Inflammatory macrophage treated with lipopolysaccharide for 1 hour (primary cell): ENCODE data around the gene AUP1.
A peak's percentile ranks its signal among the peaks of the same experiment; 100 is the strongest.
"Not testable (repeated sequence)": the region's sequence is repeated elsewhere in the genome, so short reads cannot be mapped to it uniquely, and the experiment has no call there.

Experiments used
- DNase-seq, 2 donors: peaks; one replicate each; pipeline ENCODE4 v3.0.0-alpha.2; 2020 to 2022

AUP1 gene, protein sequence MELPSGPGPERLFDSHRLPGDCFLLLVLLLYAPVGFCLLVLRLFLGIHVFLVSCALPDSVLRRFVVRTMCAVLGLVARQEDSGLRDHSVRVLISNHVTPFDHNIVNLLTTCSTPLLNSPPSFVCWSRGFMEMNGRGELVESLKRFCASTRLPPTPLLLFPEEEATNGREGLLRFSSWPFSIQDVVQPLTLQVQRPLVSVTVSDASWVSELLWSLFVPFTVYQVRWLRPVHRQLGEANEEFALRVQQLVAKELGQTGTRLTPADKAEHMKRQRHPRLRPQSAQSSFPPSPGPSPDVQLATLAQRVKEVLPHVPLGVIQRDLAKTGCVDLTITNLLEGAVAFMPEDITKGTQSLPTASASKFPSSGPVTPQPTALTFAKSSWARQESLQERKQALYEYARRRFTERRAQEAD

DNA sequence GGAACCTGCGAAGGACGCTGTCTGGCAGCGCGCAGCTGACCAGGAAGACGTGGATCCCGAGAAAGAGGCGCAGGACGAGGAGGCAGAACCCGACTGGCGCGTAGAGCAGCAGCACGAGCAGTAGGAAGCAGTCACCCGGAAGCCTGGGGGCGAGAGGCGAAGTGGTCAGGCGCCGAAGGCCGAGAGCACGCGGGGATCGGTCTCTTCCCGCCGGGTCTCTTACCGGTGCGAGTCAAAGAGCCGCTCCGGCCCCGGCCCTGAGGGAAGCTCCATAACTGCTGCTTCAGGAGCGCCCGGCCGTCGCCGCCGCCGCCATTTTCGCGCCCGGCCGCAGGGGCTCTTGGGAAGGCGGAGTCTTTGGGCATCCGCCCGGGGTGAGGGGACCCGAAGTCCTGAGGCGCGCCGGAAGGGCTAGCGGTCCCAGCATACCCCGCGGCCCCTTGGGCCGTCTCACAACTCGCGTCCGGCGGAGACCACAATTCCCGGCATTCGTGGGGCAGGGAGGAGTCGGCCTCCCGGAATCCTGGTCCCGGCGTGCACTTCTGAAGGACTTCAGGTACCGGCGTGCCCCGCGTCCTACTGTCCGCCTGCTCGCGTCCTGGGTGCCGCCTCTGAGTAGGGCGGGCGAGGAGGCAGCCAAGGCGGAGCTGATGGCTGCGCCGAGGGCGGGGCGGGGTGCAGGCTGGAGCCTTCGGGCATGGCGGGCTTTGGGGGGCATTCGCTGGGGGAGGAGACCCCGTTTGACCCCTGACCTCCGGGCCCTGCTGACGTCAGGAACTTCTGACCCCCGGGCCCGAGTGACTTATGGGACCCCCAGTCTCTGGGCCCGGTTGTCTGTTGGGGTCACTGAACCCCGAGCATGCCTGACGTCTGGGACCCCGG, at the start of gene AUP1, which contains the start of gene HTRA2:
Gene AUP1 (minus strand): TSS at position 350 of the 882 bp plus-strand sequence. CDS start 77 bp downstream, at position 273.
Gene HTRA2 (plus strand): TSS at position 577 of the 882 bp plus-strand sequence. CDS start 74 bp downstream, at position 651.
- DNase-seq, result peak; percentile 98 to 100

DNA sequence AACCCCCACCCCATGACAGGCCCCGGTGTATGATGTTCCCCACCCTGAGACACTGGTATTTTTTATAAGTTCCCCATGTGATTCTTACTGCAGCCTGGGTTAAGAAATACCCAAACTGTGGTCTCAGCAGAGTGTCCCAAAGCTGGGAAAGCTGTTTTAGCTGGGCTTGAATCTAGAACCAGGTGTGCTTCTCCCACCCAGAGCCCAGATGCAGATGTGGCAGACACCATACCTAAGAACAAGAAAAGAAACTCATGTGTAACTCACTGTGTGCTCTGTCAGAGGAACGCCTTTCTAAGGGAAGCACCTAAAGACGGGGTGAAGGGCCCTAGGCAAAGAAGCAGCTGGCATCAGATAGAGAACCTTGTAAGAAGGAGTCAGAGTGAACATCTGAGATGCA, 48.9 kb upstream of the AUP1 start:
- no peak for DNase-seq

DNA sequence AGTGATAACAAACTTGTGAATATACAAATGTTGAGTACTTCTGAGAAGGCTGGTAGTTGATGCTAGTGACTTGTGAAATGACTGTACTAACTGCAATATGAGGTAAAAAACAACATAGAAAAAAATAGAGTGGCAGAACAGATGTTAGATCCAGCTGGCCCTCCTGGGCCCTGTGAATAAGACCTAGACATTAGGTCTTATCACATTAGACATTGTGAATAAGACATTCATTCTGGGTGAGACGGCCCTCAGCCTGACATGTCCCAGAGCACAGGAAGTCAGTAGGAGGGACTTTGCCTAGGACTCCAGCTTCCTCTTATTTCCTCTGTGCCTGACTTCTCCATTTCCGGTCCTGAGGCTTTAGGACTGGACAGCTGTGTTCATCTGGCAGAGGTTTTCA, 47.9 kb upstream of the AUP1 start:
- DNase-seq, result peak; percentile 71 to 85

DNA sequence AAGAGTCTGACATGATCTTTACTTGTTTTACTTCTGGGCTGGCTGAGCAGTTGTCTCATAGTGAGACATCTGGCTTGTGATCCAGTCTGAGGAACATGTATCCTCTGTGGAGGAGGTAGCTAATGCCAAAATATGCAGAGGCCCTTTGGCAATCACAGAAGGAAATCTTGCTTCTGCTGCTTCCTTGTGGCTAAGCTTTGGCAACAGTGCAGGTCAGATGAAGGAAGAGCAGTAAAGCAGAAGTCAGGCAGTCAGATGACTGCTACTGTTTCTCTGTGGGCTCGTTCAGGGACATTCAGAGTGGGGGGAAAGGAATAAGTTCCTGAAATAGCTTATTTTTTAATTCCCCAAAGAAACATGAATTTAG, 47.3 kb upstream of the AUP1 start:
- DNase-seq, result peak; percentile 80 to 98

DNA sequence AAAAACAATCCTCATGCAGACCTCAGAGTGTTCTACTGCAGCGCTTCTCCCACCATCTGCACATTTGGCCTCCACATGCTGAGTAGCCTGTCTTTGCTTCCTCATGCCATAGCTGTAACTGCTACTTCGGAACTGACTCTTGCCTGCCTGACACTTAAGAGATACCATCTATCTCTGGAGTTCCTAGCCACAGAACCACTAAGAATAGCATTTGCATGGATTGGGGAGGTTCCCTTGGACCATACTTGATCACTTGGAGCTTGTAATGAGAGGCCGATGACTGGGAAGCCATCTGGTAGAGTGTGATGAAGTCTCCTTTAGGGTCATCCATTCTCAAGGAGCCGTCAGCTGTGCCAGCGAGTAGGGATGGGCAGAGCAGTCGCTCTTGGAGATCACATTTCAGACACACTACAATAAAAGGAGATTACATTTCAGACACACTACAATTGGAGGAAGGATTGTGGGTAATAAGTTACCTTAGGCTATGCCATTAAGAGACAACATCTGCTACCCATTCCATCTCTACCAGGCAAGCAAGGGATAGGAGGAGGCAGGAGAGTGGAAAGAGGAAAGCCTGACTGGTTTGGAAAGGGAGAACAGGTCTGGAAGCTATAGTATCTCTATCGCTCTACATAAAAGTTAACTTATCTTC, 46.8 kb upstream of the AUP1 start:
- DNase-seq, result no peak

DNA sequence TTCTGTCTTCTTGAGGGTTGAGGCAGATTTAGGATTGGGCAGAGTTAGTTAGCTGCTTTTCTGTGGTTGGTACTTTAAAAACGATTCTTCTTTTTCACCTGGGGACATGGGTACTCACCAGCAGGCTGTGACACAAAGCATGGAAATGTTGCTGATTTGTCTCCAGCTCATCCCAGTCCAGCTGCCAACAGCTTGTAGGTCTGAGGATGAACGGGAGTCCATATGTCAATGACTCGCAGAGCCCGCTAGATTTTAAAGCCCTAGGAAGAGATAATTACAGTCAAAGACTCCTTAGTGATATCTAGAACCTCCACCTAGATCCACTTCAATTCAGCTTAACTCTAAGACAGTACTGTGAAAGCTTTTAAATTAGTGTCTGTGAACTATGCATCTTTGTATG, 45.8 kb upstream of the AUP1 start:
- no peak for DNase-seq

DNA sequence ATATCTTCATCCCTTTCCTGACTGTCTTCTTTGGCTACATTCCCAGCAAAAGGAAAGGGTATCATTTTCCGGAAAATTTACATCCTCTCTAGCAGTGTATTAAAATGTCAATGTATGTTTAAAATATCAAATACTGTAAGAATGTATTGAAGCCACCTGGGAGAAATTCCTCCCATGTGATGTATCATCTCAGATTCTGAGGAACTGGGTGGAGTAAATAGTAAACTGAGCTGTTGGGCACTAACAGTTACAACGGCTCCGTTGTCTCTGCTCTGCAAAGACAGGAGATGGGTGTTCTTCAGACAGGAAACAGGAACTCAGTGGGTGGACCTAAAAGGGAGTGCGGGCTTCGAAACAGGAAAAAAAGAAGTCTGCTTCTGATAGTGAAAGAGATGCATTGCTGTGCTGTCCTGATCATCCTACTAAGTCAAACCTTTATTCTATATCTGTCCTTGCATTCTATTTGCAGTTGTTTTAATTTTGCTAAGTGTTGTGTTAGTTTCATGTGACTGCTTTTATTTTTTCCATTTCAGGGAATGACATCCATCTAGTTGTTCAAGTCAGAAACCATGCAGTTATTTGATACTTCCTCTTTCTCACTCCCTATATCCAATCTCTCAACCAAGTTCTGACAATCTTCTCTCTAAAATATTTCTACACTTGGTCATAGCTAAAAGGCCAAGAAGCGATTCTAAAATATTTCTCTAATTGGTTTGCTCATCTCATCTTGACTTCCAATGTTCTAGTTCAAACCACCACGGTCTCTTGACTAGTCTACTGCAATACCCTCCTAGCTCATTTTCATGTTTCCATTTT, 44.4 kb upstream of the AUP1 start:
- DNase-seq, result peak; percentile 68 to 73

DNA sequence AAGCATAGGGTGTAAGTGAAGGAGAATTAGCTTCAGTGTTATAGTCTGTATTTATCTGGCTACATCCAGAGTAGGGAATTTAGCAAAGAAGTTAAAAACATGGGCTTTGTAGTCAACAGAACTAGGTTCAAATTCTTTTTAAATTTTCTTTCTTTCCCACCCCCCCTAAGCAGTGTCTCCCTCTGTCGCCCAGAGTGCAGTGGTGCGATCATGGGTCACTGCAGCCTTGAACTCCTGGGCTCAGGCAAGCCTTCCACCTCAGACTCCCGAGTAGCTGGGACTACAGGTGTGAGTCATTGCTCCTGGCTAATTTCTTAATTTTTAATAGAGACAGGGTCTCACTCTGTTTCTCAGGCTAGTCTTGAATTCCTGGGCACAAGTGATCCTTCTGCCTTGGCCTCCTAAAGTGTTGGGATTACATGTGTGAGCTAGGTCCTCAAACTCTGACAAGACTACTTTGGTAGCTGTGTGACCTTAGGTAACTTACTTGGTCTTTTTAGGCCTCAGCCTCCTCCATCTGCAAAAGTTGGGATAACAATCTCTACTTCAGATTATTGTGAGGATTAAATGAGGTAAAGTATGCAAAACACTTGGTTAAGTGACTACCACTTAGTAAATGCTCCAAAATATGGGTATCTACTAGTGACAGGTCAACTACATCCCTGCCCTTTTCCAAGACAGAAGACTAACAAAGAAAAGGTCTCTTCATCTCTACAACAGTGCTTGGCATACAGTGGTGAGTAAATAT, 42.8 kb upstream of the AUP1 start:
- no peak for DNase-seq

DNA sequence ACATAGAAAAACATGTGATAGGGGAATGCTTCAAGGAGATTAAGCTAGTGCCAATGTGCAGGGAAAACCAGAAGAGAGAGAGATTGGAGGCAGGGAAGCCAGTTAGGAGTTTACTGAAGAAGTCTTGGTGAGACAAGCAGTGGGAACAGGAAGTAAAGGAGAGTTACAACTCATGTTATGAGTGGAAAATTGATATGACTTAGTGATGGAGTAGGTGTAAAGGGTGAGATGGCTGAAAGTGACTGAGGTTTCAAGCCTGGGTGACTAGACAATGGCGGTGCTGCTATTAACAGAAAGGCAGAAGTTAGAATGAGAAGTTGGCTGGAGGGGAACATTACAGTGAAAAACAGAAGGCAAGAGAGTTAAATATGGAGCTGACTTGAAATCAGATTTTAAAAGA, 41.6 kb upstream of the AUP1 start:
- peak; percentile 51 to 65 for DNase-seq

DNA sequence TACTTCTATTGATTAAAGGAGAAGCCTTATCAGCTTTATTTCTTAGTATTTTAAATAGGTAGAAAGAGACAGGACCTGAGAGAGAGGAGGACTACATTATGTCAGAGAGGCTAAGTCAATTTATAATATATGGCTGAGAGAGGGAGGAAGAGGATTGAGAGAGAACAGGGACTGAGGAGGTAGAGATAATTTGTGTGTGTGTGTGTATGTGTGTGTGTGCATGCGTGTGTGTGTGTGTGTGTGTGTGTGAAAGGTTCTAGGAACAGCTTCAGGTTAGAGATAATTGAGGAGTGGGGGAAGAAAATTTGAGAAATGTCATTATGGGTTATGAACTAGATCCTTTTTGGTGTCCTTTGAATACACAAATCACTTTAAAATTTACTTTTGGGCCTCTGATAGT, 40.2 kb upstream of the AUP1 start:
- no peak for DNase-seq

DNA sequence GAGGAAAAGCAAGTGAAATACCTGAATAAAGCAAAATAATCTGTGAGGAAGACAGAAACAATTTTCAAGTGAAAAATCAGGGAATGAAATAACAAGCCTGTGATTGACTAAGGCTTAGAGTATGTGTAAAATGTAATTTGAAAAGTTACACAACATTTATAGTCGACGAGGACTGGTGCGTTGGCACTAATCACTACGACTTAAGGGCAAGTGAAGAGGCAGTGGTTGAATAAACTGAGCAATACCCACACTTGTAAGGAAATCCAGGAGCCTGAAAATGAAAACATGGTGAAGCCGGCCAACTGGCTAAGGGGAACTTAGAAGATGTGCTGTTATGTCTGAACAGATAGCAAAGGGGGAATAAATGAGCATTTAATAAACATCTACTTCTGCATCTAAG, 38.4 kb upstream of the AUP1 start:
- DNase-seq, result no peak

DNA sequence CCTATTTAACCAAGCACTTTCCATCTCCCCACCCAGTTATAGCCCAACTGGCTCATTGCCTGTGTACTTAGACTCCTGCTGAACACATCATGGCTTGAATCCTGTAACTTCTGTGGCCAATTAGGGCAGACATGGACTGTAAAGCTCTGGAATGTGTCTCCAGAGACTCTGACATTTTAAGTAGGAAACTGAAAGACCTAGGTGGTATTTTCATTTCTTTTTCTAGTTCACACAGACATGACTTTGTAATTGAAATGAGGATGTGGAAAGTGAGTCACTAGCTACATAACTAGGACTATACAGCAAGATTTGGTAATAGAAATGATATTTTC, 37.2 kb upstream of the AUP1 start:
- peak; percentile 59 to 61 for DNase-seq

DNA sequence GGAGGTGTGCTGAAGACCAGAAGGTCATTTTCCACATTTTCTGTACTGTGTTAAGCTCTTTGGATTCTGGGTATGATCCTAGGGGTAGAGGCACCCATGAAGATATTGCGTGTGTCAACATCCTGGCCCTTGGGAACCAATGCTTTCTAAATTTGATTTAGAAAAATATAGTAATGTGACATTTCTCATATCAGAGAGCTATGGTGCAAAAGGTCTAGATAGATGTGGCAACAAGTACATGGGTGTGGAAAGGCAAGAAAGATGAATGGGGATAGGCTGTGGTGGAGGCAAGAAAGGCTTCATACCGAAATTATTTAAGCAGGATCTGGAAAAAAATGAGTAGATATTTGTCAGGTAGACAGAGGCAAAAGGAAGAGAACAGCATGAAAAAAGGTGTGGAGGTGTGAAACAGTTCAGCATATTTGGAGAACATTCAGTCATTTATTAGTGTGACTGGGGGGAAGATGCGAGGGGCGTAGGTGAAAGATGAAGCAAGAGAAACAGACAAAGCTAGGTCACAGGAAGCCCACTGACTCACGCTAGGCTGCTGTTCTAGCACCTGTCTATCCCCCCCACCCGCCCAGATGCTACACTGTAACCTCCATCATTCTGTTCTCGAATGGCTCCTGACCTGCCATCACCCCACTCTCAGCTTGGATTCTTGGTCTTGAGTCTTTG, 36.7 kb upstream of the AUP1 start:
- no peak for DNase-seq

DNA sequence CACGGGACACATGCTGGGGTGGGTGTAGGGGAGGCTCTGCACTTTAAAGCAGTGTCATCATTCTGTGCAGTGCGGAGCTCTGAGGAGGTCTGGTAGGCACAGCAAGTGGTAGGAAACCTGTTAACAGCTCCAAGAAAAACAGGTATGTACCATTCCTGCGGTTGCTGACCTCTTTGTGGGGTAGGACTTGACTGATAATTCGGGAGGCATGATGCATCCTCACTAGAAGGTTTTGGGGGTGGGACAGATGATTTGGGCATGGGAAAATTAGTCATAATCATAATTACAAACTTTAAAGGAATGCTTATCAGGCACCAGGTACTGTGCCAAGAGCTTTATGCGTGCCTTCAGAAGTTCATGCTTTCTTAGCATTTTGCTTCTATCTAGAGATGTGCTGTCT, 34.7 kb upstream of the AUP1 start:
- no peak for DNase-seq

DNA sequence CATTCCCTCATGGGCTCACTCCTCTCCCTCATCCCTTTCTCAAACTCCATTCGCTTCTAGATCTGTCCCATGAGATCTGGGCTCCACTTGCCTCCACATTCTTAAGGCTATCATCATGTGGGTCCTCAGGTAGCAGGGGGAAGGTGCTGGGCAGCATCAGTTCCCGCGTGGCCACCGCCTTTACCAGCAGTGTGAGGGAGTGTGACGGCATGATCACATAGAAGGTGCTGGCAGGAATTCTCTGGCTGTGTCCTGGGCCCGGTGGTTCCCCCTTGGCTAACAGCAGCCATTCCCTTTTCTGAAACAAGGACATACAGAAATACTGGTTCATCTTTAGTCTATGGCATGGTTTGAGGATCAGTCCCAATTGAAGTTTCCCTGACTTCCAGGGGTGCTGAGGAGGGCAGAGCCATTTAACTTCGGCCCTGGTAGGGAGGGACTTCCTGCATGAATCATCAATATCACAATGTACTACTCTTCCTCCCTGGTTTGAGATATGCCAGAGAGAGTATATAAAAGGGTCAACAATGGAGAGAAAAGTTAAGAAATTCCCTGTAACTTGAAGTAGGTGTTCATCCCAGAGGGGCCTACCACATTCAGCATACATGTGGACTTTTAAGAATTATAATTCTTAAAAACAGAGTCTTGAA, 32.7 kb upstream of the AUP1 start:
- DNase-seq, result no peak

DNA sequence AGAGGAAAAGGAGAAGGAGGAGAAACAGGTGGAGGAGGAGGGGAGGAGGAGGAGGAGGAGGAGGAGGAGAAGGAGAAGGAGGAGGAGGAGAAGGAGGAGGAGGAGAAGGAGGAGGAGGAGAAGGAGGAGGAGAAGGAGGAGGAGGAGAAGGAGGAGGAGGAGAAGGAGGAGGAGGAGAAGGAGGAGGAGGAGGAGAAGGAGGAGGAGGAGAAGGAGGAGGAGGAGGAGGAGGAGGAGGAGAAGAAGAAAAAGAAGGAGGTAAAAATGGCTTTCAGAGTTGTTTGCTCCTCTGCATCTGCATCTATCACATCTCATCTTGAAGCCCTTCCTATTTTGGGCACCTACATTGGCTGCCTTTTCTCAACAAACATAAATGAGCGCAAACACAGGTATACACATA, 31.5 kb upstream of the AUP1 start:
- not testable (repeated sequence) for DNase-seq

DNA sequence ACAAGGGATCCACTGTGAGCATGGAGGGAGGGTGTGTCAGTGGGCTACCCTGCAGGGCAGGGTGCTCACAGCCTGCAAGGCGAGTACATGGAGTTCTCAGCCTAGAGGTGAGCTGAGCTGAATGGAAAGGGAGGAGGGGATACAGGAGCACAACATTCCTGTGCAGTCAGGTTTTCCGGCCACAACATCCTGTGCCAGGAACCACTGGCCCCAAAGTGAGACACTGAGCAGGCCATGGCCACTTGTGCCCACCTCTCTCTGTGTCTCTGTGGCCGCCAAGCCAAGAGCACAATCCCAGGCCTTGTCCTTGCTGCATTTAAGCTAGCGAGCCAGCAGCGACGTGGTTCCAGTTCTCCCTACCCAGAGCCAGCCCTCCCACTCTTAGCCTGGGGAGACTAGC, 31.1 kb upstream of the AUP1 start:
- DNase-seq, result no peak

DNA sequence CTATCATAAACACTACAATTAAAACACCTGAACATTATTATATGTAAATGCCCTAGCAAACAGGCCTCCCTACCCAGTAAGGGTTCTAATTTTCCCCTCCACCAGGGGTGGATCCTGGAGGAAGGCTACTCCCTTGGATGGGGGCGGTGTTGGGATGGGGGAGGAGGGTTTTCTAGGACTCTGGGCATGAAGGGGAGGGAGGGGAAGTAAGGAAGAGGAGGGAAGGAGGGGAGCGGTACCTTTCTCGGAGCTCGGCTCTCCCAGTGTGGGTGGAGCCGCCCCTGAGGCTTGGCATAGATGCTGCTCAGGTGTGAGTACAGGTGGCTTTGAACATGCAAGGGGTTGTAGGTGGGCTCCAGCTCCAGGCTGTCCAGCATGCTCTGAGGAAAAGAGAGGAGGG, 30.4 kb upstream of the AUP1 start:
- DNase-seq, result no peak

DNA sequence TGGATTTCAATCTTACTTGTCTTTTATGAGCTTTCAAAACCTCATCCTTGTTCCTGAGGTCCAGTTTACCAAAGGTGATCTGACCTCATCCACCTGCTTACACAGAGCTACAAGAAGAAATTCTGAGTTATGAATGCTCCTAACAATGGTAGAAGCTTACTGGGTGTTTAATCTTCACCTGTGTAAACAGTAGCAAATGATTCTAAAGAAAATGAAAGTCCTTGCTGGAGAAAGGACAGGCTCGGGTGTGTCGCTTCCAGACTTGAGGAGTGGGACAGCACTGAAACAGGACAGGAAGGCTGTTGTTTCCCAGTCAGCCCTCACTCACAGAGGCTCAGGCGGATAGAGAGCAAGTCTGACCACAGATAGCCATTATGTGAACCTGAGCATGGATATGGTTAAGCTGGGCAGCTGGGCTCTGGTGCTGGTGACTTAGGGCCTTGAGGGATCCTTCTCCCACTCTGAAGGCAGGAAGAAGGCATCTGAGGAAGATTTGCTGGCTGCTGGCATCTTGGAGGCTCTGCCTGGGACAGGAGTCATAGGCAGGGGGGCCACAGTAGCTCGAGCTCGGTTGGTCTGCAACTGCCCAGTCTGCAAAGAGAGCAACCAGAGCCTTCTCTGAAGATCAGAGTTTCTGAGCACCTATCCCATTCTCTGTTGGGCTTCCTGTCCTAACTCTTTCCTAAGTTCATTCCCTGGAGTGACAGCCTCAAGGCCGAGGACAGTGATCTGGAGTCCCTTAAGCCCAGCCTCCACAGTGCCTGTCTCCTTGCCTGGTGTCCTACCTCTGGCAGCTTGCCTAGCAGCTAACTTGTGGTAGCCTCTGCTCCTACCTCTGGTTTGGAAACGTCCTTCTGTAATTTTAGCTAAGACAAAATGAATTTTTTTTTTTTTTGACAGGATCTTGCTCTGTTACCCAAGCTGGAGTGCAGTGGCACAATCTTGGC, 29.1 kb upstream of the AUP1 start:
- DNase-seq, result no peak
